Activated CD4-positive, alpha-beta memory T cell treated with anti-CD3 and anti-CD28 coated beads for 36 hours (primary cell): Measurements from ENCODE around the gene GSG1L. TPM values are rescaled to one million over a fixed set of nuclear protein-coding genes. Genes with fewer than 3 reads are reported as not detected.

Experiments used
- CTCF ChIA-PET: fragments of 350-600 bp; sonication (Branson Sonifier 250); formaldehyde crosslinking; loops from one replicate; lab custom pipeline; 2021; ENCODE audit warnings: antibody characterized with exemption, inconsistent platforms; lab: Charles Lee
- POLR2A ChIA-PET: fragments of 350-600 bp; sonication (Branson Sonifier 250); formaldehyde crosslinking; loops from one replicate; lab custom pipeline; 2021; ENCODE audit warnings: antibody characterized with exemption; lab: Charles Lee
- DNase-seq: peaks from one replicate; pipeline ENCODE4 v3.0.0-alpha.2; 2020
- H3K27ac Mint-ChIP-seq: one replicate; pipeline ENCODE4 v1.8.0; 2021; ENCODE audit warnings: mixed read lengths
- H3K27me3 Mint-ChIP-seq: one replicate; pipeline ENCODE4 v1.8.0; 2021; ENCODE audit warnings: mixed read lengths
- H3K36me3 Mint-ChIP-seq: one replicate; pipeline ENCODE4 v1.8.0; 2021; ENCODE audit warnings: mixed read lengths
- H3K4me1 Mint-ChIP-seq: one replicate; pipeline ENCODE4 v1.8.0; 2021; ENCODE audit warnings: low read depth, mixed read lengths
- H3K4me3 Mint-ChIP-seq: one replicate; pipeline ENCODE4 v1.8.0; 2021; ENCODE audit warnings: mild to moderate bottlenecking, mixed read lengths
- H3K9me3 Mint-ChIP-seq: one replicate; pipeline ENCODE4 v1.8.0; 2021; ENCODE audit warnings: mixed read lengths
- intact Hi-C: fragments of 100-400 bp; cut with micrococcal nuclease; formaldehyde crosslinking; loops from one replicate; pipeline ENCODE4 v1.15.1; 2023
- total RNA-seq, 2 experiments: library from RNA; stranded (reverse); gene quantifications; one replicate each; pipeline ENCODE4 v1.2.3, GENCODE V29; 2021

GSG1L gene
- total RNA-seq, 2 experiments from 2014 or later: 0.26 to 0.44 TPM

GRCh38 chr16:27790546-27791403, 272.7 kb downstream of the GSG1L start:
- ChIA-PET POLR2A (no interaction called here), CTCF (no interaction called here)
- intact Hi-C loops: no loop called here
- no peaks in the 10 kb centered on the region for H3K4me1 Mint-ChIP-seq
- H3K27ac Mint-ChIP-seq: no peak overlapping the region
- H3K9me3 Mint-ChIP-seq: no peaks in the 10 kb centered on the region
- DNase-seq: no peak
- no peak overlapping the region for H3K4me3 Mint-ChIP-seq
- H3K27me3 Mint-ChIP-seq: peaks cover 2% of the 10 kb centered on the region
- peaks cover 2% of the 10 kb centered on the region for H3K36me3 Mint-ChIP-seq

DNA sequence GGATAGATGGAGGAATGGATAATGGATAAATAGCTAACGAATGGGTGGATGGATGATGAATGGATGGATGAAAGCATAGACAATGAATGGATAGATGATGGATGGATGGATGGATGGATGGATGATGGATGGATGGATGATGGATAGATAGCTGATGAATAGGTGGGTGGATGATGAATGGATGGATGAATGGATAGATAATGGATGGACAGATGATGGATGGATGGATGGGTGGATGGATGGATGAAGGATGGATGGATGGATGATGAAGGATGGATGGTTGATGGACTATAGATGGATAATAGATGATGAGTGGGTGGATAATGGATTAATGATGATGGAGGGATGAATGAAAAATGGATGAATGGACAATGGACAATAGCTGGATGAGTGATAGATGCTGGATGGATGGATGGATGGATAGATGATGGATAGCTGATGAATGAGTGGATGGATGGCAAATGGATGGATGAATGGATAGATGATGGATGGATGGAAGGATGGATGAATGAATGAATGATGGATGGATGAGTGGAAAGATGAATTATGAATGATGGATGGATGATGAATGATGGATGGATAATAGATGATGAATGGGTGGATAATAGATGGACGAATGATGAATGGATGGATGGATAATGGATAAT, 273.8 kb downstream of the GSG1L start:
- intact Hi-C loops: no loop called here
- Mint-ChIP-seq H3K9me3 (no peaks in the 10 kb centered on the region), H3K4me1 (no peaks in the 10 kb centered on the region), H3K27me3 (no peaks in the 10 kb centered on the region), H3K36me3 (no peaks in the 10 kb centered on the region), H3K27ac (no peak overlapping the region), H3K4me3 (no peak overlapping the region)
- no peak for DNase-seq
- POLR2A ChIA-PET: no interaction called here
- CTCF ChIA-PET: no interaction called here

- H3K27ac Mint-ChIP-seq: no peak overlapping the region
- no peaks in the 10 kb centered on the region for H3K27me3 Mint-ChIP-seq
- no peak for DNase-seq
- no peaks in the 10 kb centered on the region for H3K36me3 Mint-ChIP-seq
- intact Hi-C loops: no loop called here
- CTCF ChIA-PET: no interaction called here
- H3K4me3 Mint-ChIP-seq: no peak overlapping the region
- no peaks in the 10 kb centered on the region for H3K4me1 Mint-ChIP-seq
- POLR2A ChIA-PET: no interaction called here
- H3K9me3 Mint-ChIP-seq: no peaks in the 10 kb centered on the region
Observed at GRCh38 chr16:27789150-27789549, 274.4 kb downstream of the GSG1L start.

- Mint-ChIP-seq H3K4me1 (no peaks in the 10 kb centered on the region), H3K4me3 (no peak overlapping the region), H3K36me3 (no peaks in the 10 kb centered on the region), H3K27ac (no peak overlapping the region), H3K27me3 (no peaks in the 10 kb centered on the region), H3K9me3 (no peaks in the 10 kb centered on the region)
- intact Hi-C loops: no loop called here
- CTCF ChIA-PET: no interaction called here
- POLR2A ChIA-PET: no interaction called here
- DNase-seq: no peak
Observed at GRCh38 chr16:27787665-27788064, 275.8 kb downstream of the GSG1L start.

GRCh38 chr16:27786923-27787625, 276.4 kb downstream of the GSG1L start:
- no peak overlapping the region for H3K27ac Mint-ChIP-seq
- intact Hi-C loops: no loop called here
- ChIA-PET CTCF (no interaction called here), POLR2A (no interaction called here)
- H3K36me3 Mint-ChIP-seq: no peaks in the 10 kb centered on the region
- H3K4me1 Mint-ChIP-seq: no peaks in the 10 kb centered on the region
- H3K27me3 Mint-ChIP-seq: no peaks in the 10 kb centered on the region
- DNase-seq: no peak
- no peaks in the 10 kb centered on the region for H3K9me3 Mint-ChIP-seq
- no peak overlapping the region for H3K4me3 Mint-ChIP-seq

GRCh38 chr16:27786221-27786922, 277.1 kb downstream of the GSG1L start:
- H3K9me3 Mint-ChIP-seq: no peaks in the 10 kb centered on the region
- H3K27ac Mint-ChIP-seq: no peak overlapping the region
- H3K4me1 Mint-ChIP-seq: no peaks in the 10 kb centered on the region
- intact Hi-C loops: no loop called here
- H3K4me3 Mint-ChIP-seq: no peak overlapping the region
- no peaks in the 10 kb centered on the region for H3K36me3 Mint-ChIP-seq
- H3K27me3 Mint-ChIP-seq: no peaks in the 10 kb centered on the region
- CTCF ChIA-PET: no interaction called here
- POLR2A ChIA-PET: no interaction called here
- no peak for DNase-seq

DNA sequence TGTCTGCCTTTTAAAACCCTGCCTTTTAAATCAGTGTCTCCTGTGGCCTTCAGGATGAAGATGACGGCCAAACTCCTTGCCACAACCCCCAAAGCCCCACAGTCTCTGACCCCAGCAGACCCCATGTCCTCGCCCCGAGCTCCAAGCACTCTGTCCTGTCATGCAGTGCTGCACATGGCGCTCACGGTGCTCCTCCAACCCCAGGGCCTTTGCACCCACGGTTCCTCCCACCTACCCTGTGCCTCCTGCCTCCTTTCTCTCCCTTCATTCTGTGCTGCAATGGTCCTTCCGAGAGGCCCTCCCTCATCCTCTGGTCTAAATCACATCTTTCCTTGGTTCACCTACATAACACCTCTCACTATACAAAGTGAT, 278.2 kb downstream of the GSG1L start:
- no peak overlapping the region for H3K4me3 Mint-ChIP-seq
- no peaks in the 10 kb centered on the region for H3K9me3 Mint-ChIP-seq
- POLR2A ChIA-PET: no interaction called here
- no peaks in the 10 kb centered on the region for H3K4me1 Mint-ChIP-seq
- no peak overlapping the region for H3K27ac Mint-ChIP-seq
- H3K27me3 Mint-ChIP-seq: no peaks in the 10 kb centered on the region
- no peak for DNase-seq
- H3K36me3 Mint-ChIP-seq: no peaks in the 10 kb centered on the region
- CTCF ChIA-PET: no interaction called here
- intact Hi-C loops: no loop called here

DNA sequence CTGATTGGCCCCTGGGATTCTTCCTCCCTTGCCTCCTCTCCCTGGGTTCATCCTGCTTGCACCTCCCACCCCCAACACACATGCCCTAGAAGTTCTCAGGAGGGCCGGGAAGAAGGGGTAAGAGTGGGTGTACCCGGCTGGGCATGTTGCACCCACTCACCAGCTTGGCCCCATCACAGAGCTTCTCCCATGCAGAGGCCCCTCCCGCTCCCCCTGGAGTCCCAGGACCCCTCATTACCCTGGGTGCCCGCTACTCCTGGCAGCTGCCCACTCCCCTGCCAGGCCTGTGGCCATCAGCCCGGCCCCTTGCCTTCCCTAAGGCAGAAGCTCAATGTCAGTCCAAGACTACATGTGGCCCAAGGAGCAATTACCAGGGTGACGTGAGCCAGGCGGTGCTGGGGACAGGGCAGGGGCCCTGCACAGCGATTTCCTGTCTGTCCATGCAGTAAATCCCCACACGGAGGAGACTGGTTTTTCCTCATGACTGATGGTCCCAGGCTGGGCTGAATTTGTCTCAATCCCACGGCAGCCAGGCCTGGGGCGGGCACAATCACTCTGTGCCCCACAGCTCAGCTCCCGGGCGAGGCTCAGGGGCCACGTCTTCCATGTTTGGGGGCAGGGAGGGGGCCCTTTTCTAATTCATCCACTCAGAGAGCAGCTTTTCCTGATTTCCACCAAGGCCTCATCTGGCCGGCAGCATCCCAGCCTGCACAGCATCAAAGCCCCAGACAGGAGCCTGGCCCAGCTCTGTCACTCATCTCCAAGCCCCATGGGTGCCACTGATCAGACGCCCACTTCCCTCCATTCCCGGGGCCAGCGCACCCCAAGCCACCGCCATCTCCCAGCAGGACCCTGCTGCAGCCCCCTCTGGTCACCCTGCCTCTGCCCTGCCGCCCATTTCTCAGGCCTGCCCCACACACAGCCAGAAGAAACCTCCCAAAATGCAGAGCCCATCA, 278.9 kb downstream of the GSG1L start:
- POLR2A ChIA-PET: no interaction called here
- Mint-ChIP-seq H3K27ac (no peak overlapping the region), H3K9me3 (no peaks in the 10 kb centered on the region), H3K36me3 (no peaks in the 10 kb centered on the region), H3K27me3 (no peaks in the 10 kb centered on the region), H3K4me1 (no peaks in the 10 kb centered on the region), H3K4me3 (no peak overlapping the region)
- intact Hi-C loops: no loop called here
- CTCF ChIA-PET: no interaction called here
- DNase-seq: no peak

DNA sequence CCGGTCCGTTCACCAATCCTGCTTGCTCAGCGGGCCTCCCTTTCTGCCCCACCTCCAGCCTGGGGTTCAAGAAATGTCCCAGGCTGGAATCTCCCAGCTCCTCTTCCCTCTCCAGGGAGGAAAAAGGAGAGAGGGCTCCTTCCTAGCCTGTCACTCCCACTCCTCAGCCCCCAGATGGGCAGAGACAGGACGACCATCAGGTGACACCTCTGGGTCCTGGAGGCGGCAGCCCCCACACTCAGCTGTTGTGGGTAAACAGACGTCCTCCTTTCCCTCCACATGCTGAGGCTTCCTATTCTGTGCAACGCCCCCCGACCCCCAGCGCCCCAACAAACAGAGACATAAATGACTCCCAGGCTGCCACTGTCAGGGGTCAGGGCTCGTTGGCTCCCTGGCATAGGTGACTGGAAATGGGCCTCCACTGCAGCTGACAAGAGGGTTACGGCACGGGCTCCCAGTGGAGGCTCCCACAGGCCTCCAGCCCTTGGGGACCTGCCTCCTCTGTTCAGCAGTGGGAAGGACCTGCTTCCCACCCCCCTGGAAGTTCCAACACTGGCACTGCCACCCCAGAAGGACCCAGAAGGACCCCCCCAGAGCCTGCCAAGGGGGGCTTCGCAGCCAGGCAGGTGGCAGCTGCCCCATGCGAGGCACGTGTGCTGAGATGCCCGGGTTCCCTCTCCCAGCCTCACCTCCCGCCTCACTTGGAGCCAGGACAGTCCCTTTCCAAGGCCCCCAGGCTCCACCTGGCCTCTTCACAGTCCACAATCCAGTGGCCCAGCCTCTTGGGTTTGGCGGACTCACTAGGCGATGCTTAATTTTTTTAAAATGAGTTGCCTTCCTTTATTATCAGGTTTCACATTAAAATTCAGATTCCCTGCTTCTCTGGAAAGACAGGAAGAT, 281.3 kb downstream of the GSG1L start:
- DNase-seq: no peak
- CTCF ChIA-PET: no interaction called here
- Mint-ChIP-seq H3K27me3 (no peaks in the 10 kb centered on the region), H3K4me1 (no peaks in the 10 kb centered on the region), H3K36me3 (no peaks in the 10 kb centered on the region), H3K4me3 (no peak overlapping the region), H3K9me3 (no peaks in the 10 kb centered on the region), H3K27ac (no peak overlapping the region)
- POLR2A ChIA-PET: no interaction called here
- intact Hi-C loops: no loop called here

DNA sequence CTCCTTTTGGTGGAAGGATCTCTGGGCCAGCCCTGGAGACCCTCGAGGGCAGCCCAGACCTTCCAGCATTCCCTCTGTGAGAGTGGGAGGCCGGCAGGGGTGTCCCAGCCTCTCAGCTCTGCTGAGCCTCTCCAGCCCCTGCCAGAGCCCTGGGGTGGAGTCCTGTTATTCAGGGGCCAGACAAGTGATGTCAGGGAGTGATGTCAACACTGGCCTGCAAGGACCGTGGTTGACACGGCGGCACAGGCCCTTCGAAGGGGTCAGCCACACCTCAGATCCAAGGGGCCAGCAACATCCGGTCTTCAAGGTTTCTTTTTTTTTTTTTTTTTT, 282.4 kb downstream of the GSG1L start:
- no peak overlapping the region for H3K27ac Mint-ChIP-seq
- CTCF ChIA-PET: no interaction called here
- H3K36me3 Mint-ChIP-seq: no peaks in the 10 kb centered on the region
- H3K4me1 Mint-ChIP-seq: no peaks in the 10 kb centered on the region
- POLR2A ChIA-PET: no interaction called here
- intact Hi-C loops: no loop called here
- no peaks in the 10 kb centered on the region for H3K9me3 Mint-ChIP-seq
- no peak for DNase-seq
- H3K4me3 Mint-ChIP-seq: no peak overlapping the region
- H3K27me3 Mint-ChIP-seq: no peaks in the 10 kb centered on the region
